Choroid plexus epithelial cell (primary cell): ENCODE data around the gene MCCC2.
A peak's percentile ranks its signal among the peaks of the same experiment; 100 is the strongest.

ENCODE experiments used
- DNase-seq: peaks from one replicate; pipeline ENCODE4 v3.0.0-alpha.2; 2010; ENCODE audit warnings: low read depth
- H3K4me3 ChIP-seq: 2 replicates; pipeline ENCODE4 v1.5.1; 2011; ENCODE audit warnings: low read depth, mild to moderate bottlenecking, control low read depth, low read length, moderate library complexity
- CTCF ChIP-seq: conservative IDR thresholded peaks from 2 replicates; pipeline ENCODE4 v1.5.1; 2011; ENCODE audit warnings: low read depth, mild to moderate bottlenecking, control low read depth, inconsistent platforms, low read length, moderate library complexity

Gene MCCC2

DNA sequence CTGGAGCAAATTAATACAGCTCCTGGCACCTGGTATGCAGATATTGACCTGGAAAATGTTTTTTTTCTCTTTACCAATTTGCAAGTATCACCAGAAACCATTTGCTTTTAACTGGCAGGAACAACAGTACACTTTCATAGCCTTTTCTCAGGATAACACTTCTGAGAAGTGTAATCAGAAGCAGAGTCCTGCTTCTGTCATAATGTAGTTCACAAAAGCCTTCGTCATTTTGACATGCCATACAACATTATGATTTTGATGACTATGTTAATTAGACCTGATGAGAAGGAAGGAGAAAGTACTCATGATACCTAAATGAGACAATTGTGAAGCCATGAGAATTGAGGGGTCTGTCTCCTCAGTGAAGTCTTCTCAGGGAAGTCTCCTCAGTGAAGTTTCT lies 90.8 kb downstream of the MCCC2 start:
- TF ChIP-seq CTCF: no peak
- DNase-seq: no peak
- H3K4me3 ChIP-seq: no peak overlapping the region

GRCh38 chr5:71679714-71680113 lies 92.6 kb downstream of the MCCC2 start:
- no peak for TF ChIP-seq CTCF
- H3K4me3 ChIP-seq: no peak overlapping the region
- DNase-seq: no peak

DNA sequence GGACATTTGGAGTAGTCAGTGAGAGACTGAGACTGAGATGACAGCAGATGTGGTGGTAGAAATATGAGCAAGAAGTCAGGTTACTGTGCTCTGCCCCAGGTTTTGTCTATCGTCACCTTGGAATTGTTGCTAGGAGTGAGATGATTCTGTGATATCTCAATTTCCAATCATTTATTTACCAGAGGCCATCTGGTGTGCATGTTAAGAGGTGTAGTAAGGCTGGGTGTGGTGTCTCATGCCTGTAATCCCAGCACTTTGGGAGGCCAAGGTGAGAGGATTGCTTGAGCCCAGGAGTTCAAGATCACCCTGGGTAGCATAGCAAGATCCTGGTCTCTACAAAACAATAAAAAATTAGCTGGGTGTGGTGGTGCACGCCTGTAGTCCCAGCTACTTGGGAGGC lies 93.4 kb downstream of the MCCC2 start:
- no peak for TF ChIP-seq CTCF

DNA sequence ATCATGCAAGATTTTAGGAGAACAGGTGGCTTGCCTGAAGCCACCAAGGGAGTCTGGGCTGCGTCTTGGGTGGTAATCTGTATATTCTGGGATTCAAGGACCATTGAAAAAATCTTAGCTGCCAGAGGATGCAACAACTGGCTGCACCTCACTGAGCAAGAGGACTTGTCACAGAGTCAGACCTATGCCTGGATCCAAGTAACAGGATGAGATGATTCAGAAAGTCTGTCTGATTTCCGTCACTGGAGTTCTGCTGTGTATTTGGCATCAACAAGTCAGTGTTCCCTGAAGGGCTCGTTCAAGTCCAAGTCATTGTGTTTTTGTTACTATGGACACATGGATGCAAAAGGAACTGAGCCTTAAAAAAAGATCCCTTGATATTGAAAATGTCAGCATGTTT lies 94.2 kb downstream of the MCCC2 start:
- DNase-seq: no peak
- TF ChIP-seq CTCF: no peak
- H3K4me3 ChIP-seq: no peak overlapping the region

More for the DNA sequence above, 93.4 kb downstream of the MCCC2 start:
- H3K4me3 ChIP-seq: no peak overlapping the region
- no peak for DNase-seq

DNA sequence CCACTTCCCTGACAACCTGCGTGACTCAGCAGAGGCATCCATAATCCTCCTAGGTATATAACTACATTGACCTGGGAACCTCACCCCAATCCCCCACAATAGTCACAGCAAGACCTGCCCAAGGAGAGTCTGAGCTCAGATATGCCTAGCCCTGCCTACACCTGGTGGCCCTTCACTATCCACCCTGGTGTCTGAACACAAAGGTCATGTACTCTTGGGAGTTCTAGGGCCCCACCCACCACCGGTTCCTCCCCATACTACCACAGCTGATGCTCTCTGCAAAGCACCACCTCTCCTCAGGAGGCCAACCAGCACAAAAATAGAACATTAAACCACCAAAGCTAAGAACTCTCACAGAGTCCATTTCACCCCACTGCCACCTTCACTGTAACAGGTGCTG lies 97.2 kb downstream of the MCCC2 start:
- DNase-seq: no peak
- H3K4me3 ChIP-seq: no peak overlapping the region
- TF ChIP-seq CTCF: no peak

DNA sequence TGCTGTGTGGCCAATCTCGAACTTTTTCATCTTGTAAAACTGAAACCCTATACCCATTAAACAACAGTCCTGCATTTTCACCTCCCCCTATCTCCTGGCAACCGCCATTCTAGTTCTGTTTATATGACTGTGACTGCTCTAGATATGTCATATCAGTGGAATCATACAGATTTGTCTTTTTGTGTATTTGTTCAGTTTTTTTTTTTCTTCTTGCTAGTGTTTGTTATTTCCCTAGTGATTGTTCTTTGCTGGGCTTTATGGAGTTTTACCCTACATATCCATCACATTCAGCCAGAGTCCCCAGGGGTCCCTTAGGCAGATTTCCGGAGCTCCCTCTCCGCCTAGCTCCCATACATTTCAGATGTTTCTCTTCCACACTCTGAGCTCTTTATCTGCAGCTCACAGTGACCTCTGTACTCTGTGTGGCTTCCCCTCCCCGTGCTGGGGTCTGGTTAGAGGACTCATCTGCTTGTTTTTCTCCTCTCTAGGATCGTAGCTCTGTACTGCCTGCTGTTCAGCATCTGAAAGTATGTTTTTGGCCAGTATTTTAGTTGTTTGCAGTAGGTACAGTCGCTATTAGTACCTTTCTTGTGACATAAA lies 106.8 kb downstream of the MCCC2 start:
- peak; percentile 41 for DNase-seq
- TF ChIP-seq CTCF: no peak
- peak overlapping the region; percentile 8 for H3K4me3 ChIP-seq

DNA sequence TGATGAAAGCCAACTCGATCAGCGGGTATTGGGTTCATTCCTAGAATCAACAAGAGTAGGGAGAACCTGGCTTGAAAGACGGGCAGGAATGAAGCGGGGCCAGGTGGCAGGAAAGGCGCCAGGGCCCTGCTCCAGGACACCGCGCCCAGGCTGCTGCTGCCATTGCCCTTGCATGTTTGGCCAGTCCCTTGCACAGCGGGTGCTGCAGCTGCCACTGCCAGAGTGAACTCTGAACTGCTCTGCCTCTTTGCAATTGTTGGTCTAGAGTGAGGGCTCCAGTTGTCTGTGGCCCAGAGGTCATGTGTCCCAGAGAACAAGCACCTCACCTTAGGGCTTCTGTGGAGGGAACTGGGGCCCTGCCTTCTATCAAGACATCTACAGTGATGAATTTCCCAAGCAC lies 107.9 kb downstream of the MCCC2 start:
- no peak for DNase-seq
- no peak overlapping the region for H3K4me3 ChIP-seq
- no peak for TF ChIP-seq CTCF
